Esophagus muscularis mucosa (tissue), 4 donors: ENCODE results near the gene CCM2.

Source experiments
- EP300 ChIP-seq: sonication (generic); formaldehyde crosslinking; IDR thresholded peaks from one replicate; pipeline ENCODE4 v1.6.1; 2017; ENCODE audit warnings: antibody characterized with exemption
- POLR2AphosphoS5 ChIP-seq, 2 donors: sonication (generic); formaldehyde crosslinking; IDR thresholded peaks; one replicate each; pipeline ENCODE4 v1.6.1; 2017; ENCODE audit warnings: antibody characterized with exemption in 2 of 2
- TF ChIP-seq, protein P1 (sequence below), 3 experiments: fragments of 200-600 bp in 2 of 3; fragments of 450-650 bp in 1 of 3; sonication (generic) in 2 of 3; IDR thresholded peaks; one replicate each; pipeline ENCODE4 v1.5.1; 2017 to 2019; ENCODE audit warnings: antibody characterized with exemption in 3 of 3, mild to moderate bottlenecking in 2 of 3, moderate library complexity in 1 of 3

DNA sequence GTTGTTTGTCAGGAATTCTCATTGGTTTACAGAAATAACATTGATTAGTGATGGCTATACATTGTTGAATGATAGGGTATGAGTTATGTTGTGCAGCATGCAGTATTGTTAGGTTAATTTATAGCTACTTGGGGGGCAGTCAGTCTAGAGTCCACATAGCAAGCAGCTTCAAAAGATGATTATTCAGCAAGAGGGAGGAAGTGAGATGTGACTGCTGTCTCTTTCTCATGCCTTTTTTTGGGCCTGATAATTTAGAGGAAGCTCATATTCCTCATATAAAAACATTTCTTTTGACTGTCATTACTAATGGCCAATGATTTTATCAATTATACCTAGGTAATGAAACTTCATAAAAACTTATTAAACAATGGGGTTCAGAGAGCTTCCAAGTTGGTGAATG, 114.9 kb downstream of the CCM2 start:
- TF ChIP-seq, protein P1, sequence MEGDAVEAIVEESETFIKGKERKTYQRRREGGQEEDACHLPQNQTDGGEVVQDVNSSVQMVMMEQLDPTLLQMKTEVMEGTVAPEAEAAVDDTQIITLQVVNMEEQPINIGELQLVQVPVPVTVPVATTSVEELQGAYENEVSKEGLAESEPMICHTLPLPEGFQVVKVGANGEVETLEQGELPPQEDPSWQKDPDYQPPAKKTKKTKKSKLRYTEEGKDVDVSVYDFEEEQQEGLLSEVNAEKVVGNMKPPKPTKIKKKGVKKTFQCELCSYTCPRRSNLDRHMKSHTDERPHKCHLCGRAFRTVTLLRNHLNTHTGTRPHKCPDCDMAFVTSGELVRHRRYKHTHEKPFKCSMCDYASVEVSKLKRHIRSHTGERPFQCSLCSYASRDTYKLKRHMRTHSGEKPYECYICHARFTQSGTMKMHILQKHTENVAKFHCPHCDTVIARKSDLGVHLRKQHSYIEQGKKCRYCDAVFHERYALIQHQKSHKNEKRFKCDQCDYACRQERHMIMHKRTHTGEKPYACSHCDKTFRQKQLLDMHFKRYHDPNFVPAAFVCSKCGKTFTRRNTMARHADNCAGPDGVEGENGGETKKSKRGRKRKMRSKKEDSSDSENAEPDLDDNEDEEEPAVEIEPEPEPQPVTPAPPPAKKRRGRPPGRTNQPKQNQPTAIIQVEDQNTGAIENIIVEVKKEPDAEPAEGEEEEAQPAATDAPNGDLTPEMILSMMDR (IDR thresholded peaks at IDR 0.05): no peak
- TF ChIP-seq POLR2AphosphoS5 (IDR thresholded peaks at IDR 0.05) (no peak), EP300 (no peak)
